ENCODE data around the gene SMAD3. TPM values are rescaled to one million over a fixed set of nuclear protein-coding genes. Genes with fewer than 3 reads are reported as not detected.

The SMAD3 gene
- total RNA-seq, 1 donor from 2014 or later, result 53.5 TPM

GRCh38 chr15:67174446-67174845 is 109.0 kb downstream of the SMAD3 start:
- TF ChIP-seq POLR2AphosphoS5 (IDR thresholded peaks at IDR 0.05; ENCODE audit: insufficient read depth in 1 of 2, low read depth in 1 of 2), result no peak
- no peak for TF ChIP-seq POLR2A (IDR thresholded peaks at IDR 0.05)
- TF ChIP-seq CTCF (IDR thresholded peaks at IDR 0.05), result no peak
- Histone ChIP-seq H3K27ac (peak overlapping the region; percentile 60), H3K4me3 (no peak overlapping the region), H3K27me3 (no peaks in the 10 kb centered on the region), H3K36me3 (peaks cover 0 to 33% of the 10 kb centered on the region in 2 donors), H3K4me1 (peaks cover 54% of the 10 kb centered on the region), H3K9me3 (no peaks in the 10 kb centered on the region)
- no peak for DNase-seq (ENCODE audit: extremely low spot score in 2 of 2)
- intact Hi-C loops (cut with DNase I), result no loop called here

- Histone ChIP-seq H3K4me1 (peaks cover 55% of the 10 kb centered on the region), H3K36me3 (peaks cover 0 to 28% of the 10 kb centered on the region in 2 donors), H3K4me3 (no peak overlapping the region), H3K27me3 (no peaks in the 10 kb centered on the region), H3K27ac (peak overlapping the region; percentile 60), H3K9me3 (no peaks in the 10 kb centered on the region)
- peak in 1 of 2 donors; percentile 82 for TF ChIP-seq POLR2AphosphoS5 (IDR thresholded peaks at IDR 0.05; ENCODE audit: insufficient read depth in 1 of 2, low read depth in 1 of 2)
- no peak for TF ChIP-seq POLR2A (IDR thresholded peaks at IDR 0.05)
- intact Hi-C loops (cut with DNase I), result no loop called here
- no peak for DNase-seq (ENCODE audit: extremely low spot score in 2 of 2)
Observed at GRCh38 chr15:67174864-67175573, 109.6 kb downstream of the SMAD3 start.

- H3K27ac ChIP-seq, result peak overlapping the region; percentile 60
- no peak for DNase-seq (ENCODE audit: extremely low spot score in 2 of 2)
- no peak overlapping the region for H3K4me3 ChIP-seq
- H3K36me3 ChIP-seq, result peaks cover 0 to 22% of the 10 kb centered on the region in 2 donors
- no peaks in the 10 kb centered on the region for H3K9me3 ChIP-seq
- H3K27me3 ChIP-seq, result no peaks in the 10 kb centered on the region
- TF ChIP-seq CTCF (IDR thresholded peaks at IDR 0.05), result no peak
- no peak for TF ChIP-seq POLR2A (IDR thresholded peaks at IDR 0.05)
- peak in 1 of 2 donors; percentile 69 for TF ChIP-seq POLR2AphosphoS5 (IDR thresholded peaks at IDR 0.05; ENCODE audit: insufficient read depth in 1 of 2, low read depth in 1 of 2)
- intact Hi-C loops (cut with DNase I), result no loop called here
- peaks cover 55% of the 10 kb centered on the region for H3K4me1 ChIP-seq
Observed at GRCh38 chr15:67175643-67176071, 110.3 kb downstream of the SMAD3 start.

- Histone ChIP-seq H3K9me3 (no peaks in the 10 kb centered on the region), H3K36me3 (peaks cover 0 to 19% of the 10 kb centered on the region in 2 donors), H3K27me3 (no peaks in the 10 kb centered on the region), H3K27ac (peak overlapping the region; percentile 60), H3K4me3 (no peak overlapping the region), H3K4me1 (peaks cover 55% of the 10 kb centered on the region)
- no peak for DNase-seq (ENCODE audit: extremely low spot score in 2 of 2)
- intact Hi-C loops (cut with DNase I), result no loop called here
- TF ChIP-seq POLR2A (IDR thresholded peaks at IDR 0.05) (no peak), POLR2AphosphoS5 (IDR thresholded peaks at IDR 0.05; ENCODE audit: insufficient read depth in 1 of 2, low read depth in 1 of 2) (peak in 1 of 2 donors; percentile 38), CTCF (IDR thresholded peaks at IDR 0.05) (no peak)
Observed at GRCh38 chr15:67176195-67176971, 111.0 kb downstream of the SMAD3 start.

GRCh38 chr15:67177752-67178151 is 112.3 kb downstream of the SMAD3 start:
- H3K4me1 ChIP-seq, result peaks cover 55% of the 10 kb centered on the region
- no peak overlapping the region for H3K4me3 ChIP-seq
- intact Hi-C loops (cut with DNase I), result no loop called here
- no peaks in the 10 kb centered on the region for H3K27me3 ChIP-seq
- H3K9me3 ChIP-seq, result no peaks in the 10 kb centered on the region
- no peak for DNase-seq (ENCODE audit: extremely low spot score in 2 of 2)
- H3K36me3 ChIP-seq, result peaks cover 0 to 11% of the 10 kb centered on the region in 2 donors
- H3K27ac ChIP-seq, result peak overlapping the region; percentile 23
- TF ChIP-seq CTCF (IDR thresholded peaks at IDR 0.05), result no peak
- no peak for TF ChIP-seq POLR2A (IDR thresholded peaks at IDR 0.05)
- TF ChIP-seq POLR2AphosphoS5 (IDR thresholded peaks at IDR 0.05; ENCODE audit: insufficient read depth in 1 of 2, low read depth in 1 of 2), result no peak
